Measurements from ENCODE around the gene TNRC6A.

TNRC6A gene

GRCh38 chr16:24819462-24820040 is 90.1 kb downstream of the TNRC6A start:
- H3K4me3 ChIP-seq (replicated peaks in 1 of 2; ENCODE audit: low read depth in 2 of 2, low read length in 2 of 2), result no peak overlapping the region
- DNase-seq (ENCODE audit: low read depth in 2 of 2), result peak; percentile 16 to 29
- no peak for TF ChIP-seq CTCF (IDR thresholded peaks at IDR 0.05; ENCODE audit: low read depth, low read length)

GRCh38 chr16:24820522-24820921 is 91.1 kb downstream of the TNRC6A start:
- H3K4me3 ChIP-seq (replicated peaks in 1 of 2; ENCODE audit: low read depth in 2 of 2, low read length in 2 of 2), result no peak overlapping the region
- TF ChIP-seq CTCF (IDR thresholded peaks at IDR 0.05; ENCODE audit: low read depth, low read length), result no peak
- DNase-seq (ENCODE audit: low read depth in 2 of 2), result peak; percentile 5 to 56

GRCh38 chr16:24821129-24821528 is 91.7 kb downstream of the TNRC6A start:
- no peak for DNase-seq (ENCODE audit: low read depth in 2 of 2)
- no peak for TF ChIP-seq CTCF (IDR thresholded peaks at IDR 0.05; ENCODE audit: low read depth, low read length)
- H3K4me3 ChIP-seq (replicated peaks in 1 of 2; ENCODE audit: low read depth in 2 of 2, low read length in 2 of 2), result no peak overlapping the region

GRCh38 chr16:24822542-24822941 is 93.1 kb downstream of the TNRC6A start:
- no peak for TF ChIP-seq CTCF (IDR thresholded peaks at IDR 0.05; ENCODE audit: low read depth, low read length)
- DNase-seq (ENCODE audit: low read depth in 2 of 2), result no peak
- H3K4me3 ChIP-seq (replicated peaks in 1 of 2; ENCODE audit: low read depth in 2 of 2, low read length in 2 of 2), result no peak overlapping the region

GRCh38 chr16:24822974-24823373 is 93.5 kb downstream of the TNRC6A start:
- H3K4me3 ChIP-seq (replicated peaks in 1 of 2; ENCODE audit: low read depth in 2 of 2, low read length in 2 of 2), result no peak overlapping the region
- DNase-seq (ENCODE audit: low read depth in 2 of 2), result no peak
- no peak for TF ChIP-seq CTCF (IDR thresholded peaks at IDR 0.05; ENCODE audit: low read depth, low read length)

GRCh38 chr16:24825696-24826095 is 96.2 kb downstream of the TNRC6A start:
- no peak for TF ChIP-seq CTCF (IDR thresholded peaks at IDR 0.05; ENCODE audit: low read depth, low read length)
- no peak for DNase-seq (ENCODE audit: low read depth in 2 of 2)
- no peak overlapping the region for H3K4me3 ChIP-seq (replicated peaks in 1 of 2; ENCODE audit: low read depth in 2 of 2, low read length in 2 of 2)

GRCh38 chr16:24826096-24826690 is 96.7 kb downstream of the TNRC6A start:
- TF ChIP-seq CTCF (IDR thresholded peaks at IDR 0.05; ENCODE audit: low read depth, low read length), result no peak
- DNase-seq (ENCODE audit: low read depth in 2 of 2), result no peak
- H3K4me3 ChIP-seq (replicated peaks in 1 of 2; ENCODE audit: low read depth in 2 of 2, low read length in 2 of 2), result no peak overlapping the region
